ENCODE results near the gene CNTNAP4.

GRCh38 chr16:76360404-76360803 lies 83.2 kb downstream of the CNTNAP4 start:
- TF ChIP-seq MAX (IDR thresholded peaks at IDR 0.05) (no peak), CTCF (IDR thresholded peaks at IDR 0.05; ENCODE audit: low read depth, low read length, missing input control) (no peak), YY1 (IDR thresholded peaks at IDR 0.05) (no peak), FOXA2 (IDR thresholded peaks at IDR 0.05) (no peak), FOXA1 (IDR thresholded peaks at IDR 0.05) (no peak), RAD21 (IDR thresholded peaks at IDR 0.05) (no peak), ZBTB33 (IDR thresholded peaks at IDR 0.05) (no peak), REST (IDR thresholded peaks at IDR 0.05) (no peak), ATF3 (IDR thresholded peaks at IDR 0.05) (no peak), TAF1 (conservative IDR thresholded peaks at IDR 0.05) (no peak), HNF4A (conservative IDR thresholded peaks at IDR 0.05) (no peak), JUND (IDR thresholded peaks at IDR 0.05) (no peak), SP1 (IDR thresholded peaks at IDR 0.05) (no peak)

Data from liver (tissue), 3 donors.